Nucleus accumbens (tissue), 56 donors: Measurements from ENCODE around the gene DNAJC27.

ENCODE experiments used
- DNase-seq, 56 donors: peaks; one replicate each; lab custom pipeline; 2025; lab: John Stamatoyannopoulos, UW

Gene DNAJC27

GRCh38 chr2:24912986-24913385 is 58.8 kb downstream of the DNAJC27 start:
- DNase-seq = no peak

GRCh38 chr2:24912523-24912922 is 59.2 kb downstream of the DNAJC27 start:
- DNase-seq = no peak

- no peak for DNase-seq
These were observed 61.5 kb downstream of the DNAJC27 start for GRCh38 chr2:24910245-24910644.

- DNase-seq = no peak
These were observed 62.1 kb downstream of the DNAJC27 start for GRCh38 chr2:24909555-24910177.

GRCh38 chr2:24908461-24908901 is 63.3 kb downstream of the DNAJC27 start:
- no peak for DNase-seq

- DNase-seq = no peak
These were observed 64.6 kb downstream of the DNAJC27 start for GRCh38 chr2:24907116-24907515.

GRCh38 chr2:24906466-24906865 is 65.3 kb downstream of the DNAJC27 start:
- no peak for DNase-seq

GRCh38 chr2:24903161-24904103 is 68.3 kb downstream of the DNAJC27 start:
- DNase-seq = no peak

GRCh38 chr2:24899361-24899910 is 72.3 kb downstream of the DNAJC27 start:
- no peak for DNase-seq

GRCh38 chr2:24898122-24899109 is 73.3 kb downstream of the DNAJC27 start:
- no peak for DNase-seq

- no peak for DNase-seq
These were observed 77.0 kb downstream of the DNAJC27 start for GRCh38 chr2:24894750-24895149.

- DNase-seq = no peak
These were observed 77.8 kb downstream of the DNAJC27 start for GRCh38 chr2:24893934-24894333.
